Glomerular visceral epithelial cell (primary cell): ENCODE measurements around the gene CPLX1.

Experiments
- DNase-seq: peaks from one replicate; pipeline ENCODE4 v3.0.0-alpha.2; 2016; ENCODE audit errors: extremely low spot score

Gene CPLX1

DNA sequence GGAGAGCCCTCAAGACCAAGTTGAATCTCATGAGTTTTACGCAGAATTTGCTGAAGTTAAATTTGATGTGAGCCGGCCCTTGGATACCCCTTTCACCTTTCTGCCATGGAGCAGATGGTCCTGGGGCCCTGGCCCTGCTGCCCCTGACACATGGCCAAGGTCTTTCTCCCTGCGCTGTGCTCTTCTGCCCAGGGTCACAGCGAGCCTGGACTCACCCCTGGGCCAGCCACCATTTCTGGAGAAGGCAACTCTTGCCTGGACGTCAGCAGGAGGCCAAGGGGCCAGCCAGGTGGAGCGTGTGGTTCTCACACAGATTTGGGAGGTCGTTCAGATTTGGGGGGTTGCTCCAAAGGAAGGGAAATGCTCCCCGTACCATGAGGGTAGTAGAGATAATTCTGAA, 90.3 kb downstream of the CPLX1 start:
- DNase-seq: no peak
